B cell (primary cell): ENCODE data around the gene ATP4B.

ENCODE experiments used
- EZH2 ChIP-seq: IDR thresholded peaks from 2 replicates; pipeline ENCODE4 v1.6.1; 2012; ENCODE audit warnings: borderline replicate concordance, low read depth, mild to moderate bottlenecking, moderate library complexity, low read length; ENCODE audit not compliant: insufficient read depth, poor library complexity, severe bottlenecking
- TF ChIP-seq, protein P1 (sequence below): fragments of 200-600 bp; IDR thresholded peaks from one replicate; pipeline ENCODE4 v1.8.0; 2022; ENCODE audit warnings: antibody characterized with exemption, mild to moderate bottlenecking

- TF ChIP-seq, protein P1, sequence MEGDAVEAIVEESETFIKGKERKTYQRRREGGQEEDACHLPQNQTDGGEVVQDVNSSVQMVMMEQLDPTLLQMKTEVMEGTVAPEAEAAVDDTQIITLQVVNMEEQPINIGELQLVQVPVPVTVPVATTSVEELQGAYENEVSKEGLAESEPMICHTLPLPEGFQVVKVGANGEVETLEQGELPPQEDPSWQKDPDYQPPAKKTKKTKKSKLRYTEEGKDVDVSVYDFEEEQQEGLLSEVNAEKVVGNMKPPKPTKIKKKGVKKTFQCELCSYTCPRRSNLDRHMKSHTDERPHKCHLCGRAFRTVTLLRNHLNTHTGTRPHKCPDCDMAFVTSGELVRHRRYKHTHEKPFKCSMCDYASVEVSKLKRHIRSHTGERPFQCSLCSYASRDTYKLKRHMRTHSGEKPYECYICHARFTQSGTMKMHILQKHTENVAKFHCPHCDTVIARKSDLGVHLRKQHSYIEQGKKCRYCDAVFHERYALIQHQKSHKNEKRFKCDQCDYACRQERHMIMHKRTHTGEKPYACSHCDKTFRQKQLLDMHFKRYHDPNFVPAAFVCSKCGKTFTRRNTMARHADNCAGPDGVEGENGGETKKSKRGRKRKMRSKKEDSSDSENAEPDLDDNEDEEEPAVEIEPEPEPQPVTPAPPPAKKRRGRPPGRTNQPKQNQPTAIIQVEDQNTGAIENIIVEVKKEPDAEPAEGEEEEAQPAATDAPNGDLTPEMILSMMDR, result no peak
- TF ChIP-seq EZH2, result no peak
Observed at GRCh38 chr13:113610266-113610665, 47.7 kb downstream of the ATP4B start.
